HG03039 (cell line): Measurements from ENCODE around the gene ETS1.
A peak's percentile ranks its signal among the peaks of the same experiment; 100 is the strongest.

Experiments used
- ATAC-seq: cut with Tn5 transposase; IDR thresholded peaks from one replicate; pipeline ENCODE4 v1.9.1; 2021; ENCODE audit warnings: mild to moderate bottlenecking, moderate library complexity; ENCODE audit not compliant: unreplicated experiment

Gene ETS1

DNA sequence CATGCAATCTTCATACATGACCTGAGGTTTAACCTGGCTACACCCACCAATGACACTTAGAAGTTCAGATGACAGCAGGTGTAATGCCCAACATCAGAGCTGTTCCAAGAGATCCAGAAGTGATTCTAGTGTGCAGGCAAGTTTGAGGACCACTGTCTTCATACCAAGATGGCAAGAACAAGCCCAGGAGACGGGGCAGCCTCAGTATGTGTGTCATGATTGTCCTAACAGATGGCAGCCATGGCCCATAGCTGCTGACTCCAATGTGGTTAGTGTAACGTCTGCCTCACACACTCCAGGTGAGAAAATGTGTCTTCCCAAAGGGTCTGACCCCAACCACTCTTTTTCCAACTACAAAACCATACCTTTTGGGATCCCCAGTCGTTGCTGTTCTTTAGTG is 97.3 kb downstream of the ETS1 start:
- no peak for ATAC-seq

- ATAC-seq, result no peak
Observed at GRCh38 chr11:128488471-128488870, 98.9 kb downstream of the ETS1 start.

- no peak for ATAC-seq
Observed at GRCh38 chr11:128487978-128488377, 99.4 kb downstream of the ETS1 start.

- ATAC-seq, result no peak
Observed at GRCh38 chr11:128484172-128484571, 103.2 kb downstream of the ETS1 start.

DNA sequence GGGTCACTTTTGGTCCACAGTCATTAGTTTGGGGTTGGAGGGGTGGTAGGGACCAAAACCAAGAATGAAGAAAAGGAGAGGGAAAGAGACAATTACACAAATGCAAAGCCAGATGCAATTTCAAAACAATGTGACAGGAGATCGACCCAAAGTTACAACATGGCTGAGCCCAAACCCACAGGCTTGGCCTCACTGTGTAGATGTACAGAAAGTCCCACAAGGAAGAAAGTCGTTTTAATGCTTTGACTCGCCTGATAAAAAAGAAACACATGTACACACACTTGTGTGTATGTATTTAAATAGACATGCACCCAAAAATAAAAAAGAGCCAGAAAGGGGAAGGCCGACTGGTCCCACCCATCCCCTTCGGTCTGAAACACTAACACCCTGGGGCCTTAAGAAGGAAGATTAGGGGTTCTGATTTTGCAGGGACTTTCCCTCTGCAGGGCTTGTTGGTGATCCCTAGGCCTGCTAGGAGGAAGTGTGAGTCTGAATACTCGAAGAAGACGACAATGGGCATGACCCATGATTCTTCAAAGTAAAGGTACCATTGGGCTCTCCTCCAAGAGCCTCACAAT is 104.1 kb downstream of the ETS1 start:
- ATAC-seq, result peak; percentile 56

- peak; percentile 51 for ATAC-seq
Observed at GRCh38 chr11:128482512-128483191, 104.7 kb downstream of the ETS1 start.

DNA sequence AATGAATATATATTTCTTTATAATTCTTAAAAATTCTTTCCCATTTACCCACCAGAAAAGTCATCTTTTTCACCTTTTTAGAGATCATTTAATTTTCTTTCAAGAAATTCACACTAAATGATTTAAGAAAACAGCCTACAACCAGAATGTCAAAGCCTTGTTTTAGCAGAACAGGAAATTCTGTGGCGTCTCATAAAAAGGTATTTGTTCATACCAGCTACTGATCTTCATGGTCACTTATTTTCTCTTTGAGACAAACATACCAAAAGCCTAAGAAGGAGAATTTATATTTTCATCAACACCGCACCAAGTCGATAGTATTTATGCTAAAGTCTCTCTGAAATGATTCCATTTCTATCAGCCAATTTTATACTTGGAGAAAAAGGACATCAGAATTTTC is 105.3 kb downstream of the ETS1 start:
- no peak for ATAC-seq

- no peak for ATAC-seq
Observed at GRCh38 chr11:128481135-128481534, 106.2 kb downstream of the ETS1 start.

DNA sequence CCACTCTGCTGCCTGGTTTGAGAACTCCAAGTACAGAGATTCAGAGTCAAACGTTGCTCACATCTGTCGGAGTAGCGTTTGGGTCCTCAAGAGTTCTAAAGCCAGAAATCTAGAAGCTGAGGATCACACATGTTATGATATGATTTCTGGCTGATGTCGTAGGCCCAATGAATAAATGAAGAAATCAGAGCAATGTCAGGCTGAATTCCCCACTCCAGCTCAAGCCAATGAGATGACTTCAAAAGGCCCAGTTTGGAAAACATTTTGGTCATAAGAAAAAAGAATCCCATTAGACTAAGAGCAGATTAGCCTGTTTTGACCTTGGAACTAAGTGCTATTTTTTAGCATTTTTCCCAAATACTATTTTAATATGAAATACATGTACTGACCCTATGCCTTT is 106.7 kb downstream of the ETS1 start:
- ATAC-seq, result no peak

- ATAC-seq, result no peak
Observed at GRCh38 chr11:128480066-128480465, 107.3 kb downstream of the ETS1 start.

DNA sequence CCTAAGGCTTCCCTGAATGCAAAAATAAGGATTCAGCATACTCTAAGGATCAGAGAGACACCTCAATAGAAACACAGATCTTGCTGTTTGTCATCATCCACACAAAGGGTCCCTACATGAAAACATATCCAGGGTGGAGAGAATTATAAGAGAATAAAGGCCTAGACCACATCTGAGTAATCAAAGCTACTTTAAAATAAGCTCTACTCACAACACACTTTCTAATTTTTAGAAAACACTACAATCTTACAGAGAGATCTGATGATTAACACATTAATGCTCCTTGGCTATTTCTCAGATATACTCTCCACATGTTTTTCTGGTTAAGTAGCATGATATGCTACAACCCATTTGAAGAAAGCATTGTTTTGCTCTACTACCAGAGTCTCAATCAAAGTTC is 108.2 kb downstream of the ETS1 start:
- no peak for ATAC-seq

- ATAC-seq, result no peak
Observed at GRCh38 chr11:128478305-128478704, 109.1 kb downstream of the ETS1 start.

DNA sequence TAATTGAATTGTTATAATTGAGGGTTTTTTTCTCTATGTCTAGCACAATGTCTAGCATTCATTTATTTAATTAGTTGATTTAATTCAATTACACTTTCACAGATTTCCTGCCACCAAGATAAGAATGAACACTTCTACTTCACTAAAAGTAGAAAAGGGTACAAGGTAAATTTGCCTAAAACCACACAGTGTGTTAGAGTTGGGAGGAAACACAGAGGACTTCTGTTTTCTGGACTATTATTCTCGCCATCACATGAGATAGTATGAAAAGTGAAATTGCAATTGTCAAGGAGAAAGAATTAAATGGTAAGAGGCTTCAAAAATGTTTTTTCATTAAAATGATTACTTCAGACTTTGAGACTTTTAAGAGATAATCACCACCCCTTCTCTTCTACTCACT is 109.5 kb downstream of the ETS1 start:
- no peak for ATAC-seq

DNA sequence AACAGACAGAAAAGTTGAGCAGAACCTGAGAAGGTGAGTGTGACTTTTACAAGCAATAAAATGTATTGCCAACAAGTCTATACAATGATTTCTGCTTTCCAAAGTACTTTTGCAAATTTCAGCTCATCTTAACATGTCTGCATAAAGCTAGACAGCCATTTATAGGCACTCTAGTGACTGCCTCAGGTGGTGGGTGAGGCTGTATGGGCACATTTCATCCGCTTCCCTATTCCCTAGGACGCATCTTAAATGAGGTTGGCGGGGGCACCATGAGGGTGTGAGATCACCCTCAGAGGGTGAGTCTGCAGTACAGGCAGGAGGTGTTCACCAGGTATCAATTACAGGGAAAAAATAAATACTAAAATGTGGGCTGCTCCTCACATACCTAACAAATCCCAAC is 110.1 kb downstream of the ETS1 start:
- no peak for ATAC-seq

DNA sequence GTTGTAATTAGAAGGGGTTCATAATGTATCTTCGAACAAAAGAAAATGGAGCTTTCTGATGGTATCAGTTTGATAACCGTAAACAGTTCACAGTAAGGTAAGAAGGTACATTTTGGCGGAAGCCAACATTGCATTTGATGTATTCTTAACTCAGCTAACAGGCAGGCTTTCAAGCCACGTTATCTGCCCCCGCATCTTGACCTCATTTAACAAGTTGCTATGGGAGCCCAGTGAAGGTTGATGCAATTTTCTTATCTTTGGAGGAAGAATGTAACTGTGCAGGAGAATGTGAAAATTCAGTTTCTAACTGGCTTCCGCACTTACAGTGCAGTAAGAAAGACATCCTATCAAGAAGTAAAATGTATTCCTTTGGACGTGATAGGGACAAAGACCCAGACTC is 110.6 kb downstream of the ETS1 start:
- ATAC-seq, result no peak

GRCh38 chr11:128476049-128476448 is 111.3 kb downstream of the ETS1 start:
- ATAC-seq, result no peak

DNA sequence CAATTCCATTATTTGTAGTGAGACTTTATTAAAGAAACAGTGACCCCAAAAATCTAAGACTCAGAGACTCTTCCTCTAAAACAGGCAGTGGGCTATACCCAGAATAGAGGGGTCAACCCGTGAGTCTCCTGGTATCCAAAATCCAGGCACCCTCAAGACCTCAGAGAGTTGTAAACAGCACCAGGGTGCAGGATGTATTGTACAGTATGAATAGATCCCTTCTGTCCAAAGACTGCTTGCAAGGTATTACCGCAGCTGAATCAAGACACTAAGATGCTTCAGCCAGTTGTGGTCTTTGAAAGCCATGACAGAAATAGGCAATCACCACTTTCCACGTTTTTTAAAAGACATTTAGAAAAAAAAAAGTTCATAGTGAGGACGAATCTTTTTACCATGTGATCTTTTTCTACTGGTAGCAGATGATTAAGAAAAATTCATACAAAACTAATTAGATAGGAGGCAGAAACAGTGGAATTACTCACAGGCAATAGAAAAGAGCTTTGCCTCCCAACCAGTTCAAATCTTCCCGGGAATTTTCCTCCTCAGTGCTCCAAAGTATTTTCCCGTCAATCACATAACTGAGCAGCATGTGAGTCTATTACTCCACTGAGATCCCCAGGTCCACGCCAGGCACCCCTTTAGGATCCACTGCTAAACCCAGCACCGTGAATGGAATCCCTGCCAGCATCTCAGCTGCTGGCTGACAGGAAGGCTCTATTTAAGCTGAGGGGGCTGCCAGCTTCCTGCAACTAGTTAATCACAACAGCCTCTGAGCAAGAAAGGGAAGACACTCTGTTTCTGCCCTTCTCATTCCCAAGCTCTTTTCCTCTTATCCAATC is 113.1 kb downstream of the ETS1 start:
- ATAC-seq, result no peak

DNA sequence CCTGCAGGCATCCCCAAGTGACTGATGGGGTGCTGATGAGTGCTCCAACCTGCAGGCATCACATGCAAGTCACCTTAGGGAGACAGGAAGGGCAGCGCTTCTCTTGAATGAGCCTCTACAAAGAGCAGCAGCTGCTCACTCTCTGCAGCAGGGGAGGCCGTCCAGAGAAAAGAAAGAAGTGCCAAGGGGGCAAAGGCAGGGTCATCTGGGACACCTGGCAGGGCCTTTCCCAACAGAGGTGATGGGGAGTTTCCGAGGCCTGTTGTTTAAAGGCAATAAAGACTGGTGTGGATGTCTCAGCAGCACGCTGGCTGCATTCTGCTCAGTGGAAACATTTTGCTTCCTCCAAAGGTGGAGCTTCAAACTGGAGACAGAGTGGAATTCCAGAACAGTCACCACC is 113.7 kb downstream of the ETS1 start:
- no peak for ATAC-seq

DNA sequence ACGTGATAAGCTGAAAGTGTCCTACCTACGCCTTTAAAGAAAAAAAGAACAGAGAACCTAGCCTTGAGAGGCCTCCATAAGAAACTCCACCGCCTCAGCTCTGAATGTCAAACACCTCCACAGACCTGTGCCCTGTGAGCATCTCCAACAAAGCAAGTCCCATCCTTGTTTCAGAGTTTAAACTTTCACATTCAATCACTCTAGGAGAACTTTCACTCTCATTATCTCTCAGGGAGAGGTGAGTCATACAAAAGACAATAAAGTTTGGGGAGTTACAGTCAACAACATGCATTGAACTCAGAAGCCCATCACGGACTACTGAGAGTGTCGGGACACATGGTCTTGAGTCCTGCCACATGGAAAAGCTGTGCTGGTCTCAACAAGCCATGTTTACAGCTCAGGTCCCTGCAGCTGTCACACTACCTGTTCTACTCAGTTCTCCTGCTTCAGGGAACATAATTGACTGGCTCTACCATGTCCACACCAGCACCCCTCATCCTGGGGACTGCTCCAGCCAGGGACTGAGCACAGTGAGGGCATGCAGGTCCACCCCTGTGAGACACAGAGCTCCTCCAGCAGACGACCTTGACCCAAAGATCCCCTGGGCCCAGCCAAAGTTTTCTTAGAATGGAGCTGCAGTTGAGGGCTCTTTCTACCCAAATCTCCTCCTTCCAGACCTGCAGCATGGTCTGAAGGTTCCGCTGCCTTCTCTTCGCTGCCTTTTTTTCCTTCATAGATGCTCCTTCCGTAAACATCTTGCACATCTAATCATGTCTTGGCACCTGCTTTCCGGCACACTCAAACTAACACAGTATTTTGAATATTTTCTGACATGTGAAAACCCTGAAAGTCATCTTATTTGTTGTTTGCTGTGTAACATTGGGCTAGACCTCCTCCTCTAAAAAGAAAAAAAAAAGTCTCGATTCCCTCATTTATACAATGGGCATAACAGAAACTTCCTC is 114.9 kb downstream of the ETS1 start:
- peak; percentile 37 for ATAC-seq

GRCh38 chr11:128471138-128471661 is 116.2 kb downstream of the ETS1 start:
- peak; percentile 36 for ATAC-seq

GRCh38 chr11:128470081-128470480 is 117.3 kb downstream of the ETS1 start:
- no peak for ATAC-seq
